ENCODE results near the gene SMIM20. TPM values are rescaled to one million over a fixed set of nuclear protein-coding genes. Genes with fewer than 3 reads are reported as not detected.

Gene SMIM20
- total and polyA plus RNA-seq, 9 of the 15 experiments (the other 6 are each of a cell fraction or from before 2014, with no cell fraction given): 25.1 to 51.0 (median 38.9) TPM

- no peak overlapping the region for H2AFZ ChIP-seq (ENCODE audit: low read depth, low read length)
- no peak for ATAC-seq
- no peaks in the 10 kb centered on the region for H3K79me2 ChIP-seq (ENCODE audit: control insufficient read depth, insufficient read depth, low read length)
- no peaks in the 10 kb centered on the region for H3K36me3 ChIP-seq (ENCODE audit: control insufficient read depth, insufficient read depth, low read length)
- H3K9ac ChIP-seq (ENCODE audit: insufficient read depth in 1 of 2, low read depth in 2 of 2, low read length in 2 of 2): no peak overlapping the region
- FAIRE-seq: no peak
- no peak overlapping the region for H3K27ac ChIP-seq (ENCODE audit: extremely low read depth, low read depth, low read length)
- BruUV-seq (replicated peaks): no TSS peak
- ChIA-PET POLR2A (interaction anchor here (1.8 kb wide), 1 partner anchor 25 kb away, joined by 3 read pairs; no protein-coding TSS in a partner anchor), CTCF (ENCODE audit: low intra/inter-chr PET ratio) (no interaction called here)
- intact Hi-C loops (cut with micrococcal nuclease): no loop called here
- no peaks in the 10 kb centered on the region for H3K9me1 ChIP-seq (ENCODE audit: control insufficient read depth, insufficient read depth, low read length)
- H4K20me1 ChIP-seq (replicated peaks; ENCODE audit: control insufficient read depth, insufficient read depth, low read length): no peaks in the 10 kb centered on the region
- in situ Hi-C loops (cut with MboI): no loop called here
- DNase-seq (ENCODE audit: extremely low read depth in 1 of 4, low spot score in 3 of 4): no peak
- H3K9me3 ChIP-seq (replicated peaks; ENCODE audit: control insufficient read depth, insufficient read depth, low read depth, low read length): no peaks in the 10 kb centered on the region
- H3K4me1 ChIP-seq (replicated peaks in 1 of 2; ENCODE audit: control insufficient read depth in 2 of 2, insufficient read depth in 2 of 2, low read length in 2 of 2): no peaks in the 10 kb centered on the region
- no peak overlapping the region for H3K4me3 ChIP-seq
- H3K4me2 ChIP-seq (ENCODE audit: insufficient read depth, low read length): no peak overlapping the region
- H3K27me3 ChIP-seq (ENCODE audit: control insufficient read depth in 2 of 2, insufficient read depth in 2 of 2, low read length in 2 of 2): peaks cover 7 to 13% of the 10 kb centered on the region in 2 experiments
- TF ChIP-seq ADNP (tag; IDR thresholded peaks at IDR 0.05): no peak
- no peak for TF ChIP-seq MED1 (CRISPR knock-in tag; IDR thresholded peaks at IDR 0.05; ENCODE audit: borderline replicate concordance)
- TF ChIP-seq MNT (conservative IDR thresholded peaks at IDR 0.05): no peak
- no peak for TF ChIP-seq CBX5 (IDR thresholded peaks at IDR 0.05; ENCODE audit: borderline replicate concordance, low read depth)
- no peak for TF ChIP-seq NUFIP1 (IDR thresholded peaks at IDR 0.05; ENCODE audit: partially characterized antibody)
- TF ChIP-seq ZNF644 (tag; IDR thresholded peaks at IDR 0.05; ENCODE audit: low read depth): no peak
- TF ChIP-seq ZNF274 (IDR thresholded peaks at IDR 0.05; ENCODE audit: borderline replicate concordance, low read depth, low read length): no peak
- TF ChIP-seq E2F4 (CRISPR knock-in tag; IDR thresholded peaks at IDR 0.05; ENCODE audit: low read depth): no peak
- no peak for TF ChIP-seq ZNF318 (IDR thresholded peaks at IDR 0.05; ENCODE audit: borderline replicate concordance in 1 of 2, low read depth in 1 of 2)
- no peak for TF ChIP-seq ZNF124 (CRISPR knock-in tag; IDR thresholded peaks at IDR 0.05)
- no peak for TF ChIP-seq KAT2B (IDR thresholded peaks at IDR 0.05; ENCODE audit: low read depth, low read length)
Measured at GRCh38 chr4:25943805-25944204, 29.8 kb downstream of the SMIM20 start.
